ENCODE measurements around the gene RBM23. TPM values are rescaled to one million over a fixed set of nuclear protein-coding genes. Genes with fewer than 3 reads are reported as not detected.
A peak's percentile ranks its signal among the peaks of the same experiment; 100 is the strongest.

Gene RBM23
- total and polyA plus RNA-seq, 2 donors (not counting 3 experiments of a cell fraction or from before 2014, with no cell fraction given): 67.7 to 68.9 TPM

GRCh38 chr14:22955702-22956569 is 37.0 kb upstream of the RBM23 start:
- Histone ChIP-seq H3K36me3 (ENCODE audit: control insufficient read depth in 2 of 2, extremely low read depth in 1 of 2, insufficient read depth in 2 of 2, low read length in 2 of 2) (no peaks in the 10 kb centered on the region), H3K27ac (ENCODE audit: insufficient read depth, low read depth, low read length) (peak overlapping the region; percentile 82), H3K9me1 (replicated peaks; ENCODE audit: control insufficient read depth, extremely low read depth, insufficient read depth, low read length) (no peaks in the 10 kb centered on the region), H3K9me3 (replicated peaks; ENCODE audit: control insufficient read depth, insufficient read depth, low read length) (no peaks in the 10 kb centered on the region), H3K9ac (replicated peaks; ENCODE audit: extremely low read depth, insufficient read depth, low read length) (peak overlapping the region; percentile 92), H4K20me1 (replicated peaks; ENCODE audit: control insufficient read depth, extremely low read depth, insufficient read depth, low read length) (no peaks in the 10 kb centered on the region), H3K4me2 (ENCODE audit: insufficient read depth, low read length) (peak overlapping the region; percentile 99), H2AFZ (ENCODE audit: low read depth, low read length) (peak overlapping the region; percentile 99), H3K4me1 (ENCODE audit: control insufficient read depth, extremely low read depth, insufficient read depth, low read length) (peaks cover 10% of the 10 kb centered on the region), H3K79me2 (ENCODE audit: control insufficient read depth, insufficient read depth, low read length) (no peaks in the 10 kb centered on the region), H3K27me3 (ENCODE audit: control insufficient read depth in 2 of 2, insufficient read depth in 2 of 2, low read length in 2 of 2) (no peaks in the 10 kb centered on the region), H3K4me3 (replicated peaks in 1 of 3; ENCODE audit: insufficient read depth in 1 of 3, low read depth in 1 of 3, low read length in 3 of 3) (peak overlapping the region; percentile 52 to 96 (median 94))
- no TSS peak for BruUV-seq (replicated peaks)
- ChIA-PET CTCF (interaction anchor here (0.7 to 4.0 kb wide), 15 partner anchors 9 to 399 kb away, joined by 3 to 23 read pairs (median 5); partner anchors contain the start of genes AJUBA and PRMT5), POLR2A (interaction anchor here (0.6 to 1.6 kb wide), 3 partner anchors 11 to 116 kb away, joined by 3 to 6 read pairs (median 5); partner anchors contain the start of gene PRMT5)
- dilution Hi-C loops (cut with MboI; ENCODE audit: extremely low pct_ligation_motif_present, low sequenced_read_pairs) (no loop called here), intact Hi-C loops (cut with micrococcal nuclease) (loop anchor here (1.0 to 2.0 kb wide), 2 partner anchors 21 to 26 kb away; no protein-coding TSS in a partner anchor)
- FAIRE-seq (peak; percentile 55), DNase-seq (ENCODE audit: low read depth, low spot score) (peak; percentile 53)
- TF ChIP-seq MAX (IDR thresholded peaks at IDR 0.05; ENCODE audit: insufficient read depth, insufficient read length): no peak
- TF ChIP-seq GATA2 (IDR thresholded peaks at IDR 0.05; ENCODE audit: insufficient read depth, insufficient read length, low read depth, low read length): no peak
- TF ChIP-seq EZH2 (IDR thresholded peaks at IDR 0.05; ENCODE audit: borderline replicate concordance, low read depth, low read length, severe bottlenecking): no peak
- TF ChIP-seq CTCF (IDR thresholded peaks at IDR 0.05; ENCODE audit: extremely low read depth in 1 of 2, insufficient read depth in 1 of 2, low read depth in 1 of 2, low read length in 2 of 2): no peak
- TF ChIP-seq POLR2A (IDR thresholded peaks at IDR 0.05; ENCODE audit: low read depth, low read length): no peak
- TF ChIP-seq FOS (IDR thresholded peaks at IDR 0.05; ENCODE audit: borderline replicate concordance, insufficient read depth, low read length): no peak
- TF ChIP-seq JUN (IDR thresholded peaks at IDR 0.05; ENCODE audit: borderline replicate concordance, insufficient read depth, insufficient read length, low read depth): no peak
- no peak for TF ChIP-seq MYC (IDR thresholded peaks at IDR 0.05; ENCODE audit: low read depth, low read length)
- no peak for TF ChIP-seq POLR2AphosphoS5 (IDR thresholded peaks at IDR 0.05; ENCODE audit: insufficient read depth, low read depth, low read length)

All from endothelial cell of umbilical vein (primary cell).